Cortex of kidney (tissue), 1 donor: Measurements from ENCODE around the gene KLHL36.
"Not testable (repeated sequence)": the region's sequence is repeated elsewhere in the genome, so short reads cannot be mapped to it uniquely, and the experiment has no call there.

Source experiments
- DNase-seq: peaks from one replicate; lab custom pipeline; 2025; lab: John Stamatoyannopoulos, UW

KLHL36 gene

GRCh38 chr16:84616515-84616914 lies 31.8 kb upstream of the KLHL36 start:
- DNase-seq, result no peak

- DNase-seq, result no peak
Measured at GRCh38 chr16:84617041-84617790, 31.1 kb upstream of the KLHL36 start.

- no peak for DNase-seq
Measured at GRCh38 chr16:84617791-84618580, 30.3 kb upstream of the KLHL36 start, which contains the start of gene COTL1. Gene COTL1, minus strand, starts transcription at chr16:84618078. Its CDS starts 164 bp downstream, at chr16:84617914.

- DNase-seq, result no peak
Measured at GRCh38 chr16:84618581-84619460, 29.5 kb upstream of the KLHL36 start.

GRCh38 chr16:84620913-84621312 lies 27.4 kb upstream of the KLHL36 start:
- DNase-seq, result not testable (repeated sequence)

- no peak for DNase-seq
Measured at GRCh38 chr16:84625556-84625955, 22.8 kb upstream of the KLHL36 start.

GRCh38 chr16:84628226-84628731 lies 20.0 kb upstream of the KLHL36 start:
- DNase-seq, result no peak

GRCh38 chr16:84629580-84629979 lies 18.7 kb upstream of the KLHL36 start:
- no peak for DNase-seq

- DNase-seq, result no peak
Measured at GRCh38 chr16:84630009-84630408, 18.3 kb upstream of the KLHL36 start.

- DNase-seq, result no peak
Measured at GRCh38 chr16:84630446-84631152, 17.7 kb upstream of the KLHL36 start.

- no peak for DNase-seq
Measured at GRCh38 chr16:84631153-84631466, 17.2 kb upstream of the KLHL36 start.

- DNase-seq, result no peak
Measured at GRCh38 chr16:84631886-84632285, 16.4 kb upstream of the KLHL36 start.

GRCh38 chr16:84632862-84633261 lies 15.4 kb upstream of the KLHL36 start:
- DNase-seq, result not testable (repeated sequence)

- DNase-seq, result no peak
Measured at GRCh38 chr16:84633622-84634021, 14.7 kb upstream of the KLHL36 start.

GRCh38 chr16:84635702-84636101 lies 12.6 kb upstream of the KLHL36 start:
- DNase-seq, result no peak

- no peak for DNase-seq
Measured at GRCh38 chr16:84637709-84638108, 10.6 kb upstream of the KLHL36 start.

GRCh38 chr16:84638231-84638806 lies 10.0 kb upstream of the KLHL36 start:
- no peak for DNase-seq

- DNase-seq, result no peak
Measured at GRCh38 chr16:84640145-84640544, 8.2 kb upstream of the KLHL36 start.

GRCh38 chr16:84641643-84642358 lies 6.5 kb upstream of the KLHL36 start:
- DNase-seq, result no peak

GRCh38 chr16:84643180-84643583 lies 5.1 kb upstream of the KLHL36 start:
- DNase-seq, result no peak
